Trophoblast cell (in vitro differentiated cells and primary cell): Measurements from ENCODE around the gene ANKMY1.

Experiments used
- DNase-seq, 2 donors: peaks; one replicate each; pipeline ENCODE4 v3.0.0-alpha.2; 2016
- H2AFZ ChIP-seq: 2 replicates; pipeline ENCODE4 v1.6.1; 2013; ENCODE audit warnings: low read length, moderate library complexity, mild to moderate bottlenecking; ENCODE audit not compliant: insufficient read depth, poor library complexity
- H2AK5ac ChIP-seq: 2 replicates; pipeline ENCODE4 v1.6.1; 2013; ENCODE audit warnings: mild to moderate bottlenecking, low read length
- H2BK120ac ChIP-seq: 2 replicates; pipeline ENCODE4 v1.6.1; 2013; ENCODE audit warnings: low read length, mild to moderate bottlenecking, moderate library complexity; ENCODE audit not compliant: insufficient read depth, poor library complexity
- H2BK12ac ChIP-seq: 2 replicates; pipeline ENCODE4 v1.6.1; 2013; ENCODE audit warnings: mild to moderate bottlenecking, low read length, moderate library complexity
- H2BK5ac ChIP-seq: 2 replicates; pipeline ENCODE4 v1.6.1; 2013; ENCODE audit warnings: low read length, low read depth, moderate library complexity, mild to moderate bottlenecking; ENCODE audit not compliant: poor library complexity
- H3K14ac ChIP-seq: 2 replicates; pipeline ENCODE4 v1.6.1; 2013; ENCODE audit warnings: mild to moderate bottlenecking, low read length
- H3K18ac ChIP-seq: 2 replicates; pipeline ENCODE4 v1.6.1; 2013; ENCODE audit warnings: mild to moderate bottlenecking, low read length
- H3K23ac ChIP-seq: 2 replicates; pipeline ENCODE4 v1.6.1; 2013; ENCODE audit warnings: low read length
- H3K27ac ChIP-seq: 2 replicates; pipeline ENCODE4 v1.5.1; 2013; ENCODE audit warnings: low read depth, mild to moderate bottlenecking, inconsistent platforms, low read length, moderate library complexity
- H3K27me3 ChIP-seq: 2 replicates; pipeline ENCODE4 v1.6.1; 2013; ENCODE audit warnings: inconsistent platforms, mild to moderate bottlenecking, low read length, moderate library complexity; ENCODE audit not compliant: insufficient read depth
- H3K36me3 ChIP-seq, 2 experiments: 1 replicate in 1 of 2; 2 replicates in 1 of 2; pipeline ENCODE4 v1.6.1; 2013; ENCODE audit warnings: low read length in 2 of 2, mild to moderate bottlenecking in 2 of 2, moderate library complexity in 1 of 2; ENCODE audit not compliant: insufficient read depth in 2 of 2, control insufficient read depth in 1 of 2
- H3K4ac ChIP-seq: 2 replicates; pipeline ENCODE4 v1.6.1; 2013; ENCODE audit warnings: low read depth, mild to moderate bottlenecking, low read length, moderate library complexity
- H3K4me1 ChIP-seq, 2 experiments: 1 replicate in 1 of 2; 2 replicates in 1 of 2; pipeline ENCODE4 v1.6.1; 2013; ENCODE audit warnings: low read length in 2 of 2, mild to moderate bottlenecking in 2 of 2, moderate library complexity in 1 of 2; ENCODE audit not compliant: insufficient read depth in 2 of 2, control insufficient read depth in 1 of 2
- H3K4me2 ChIP-seq: 2 replicates; pipeline ENCODE4 v1.6.1; 2013; ENCODE audit warnings: inconsistent platforms, mild to moderate bottlenecking, low read length, moderate library complexity
- H3K4me3 ChIP-seq: 2 replicates; pipeline ENCODE4 v1.5.1; 2013; ENCODE audit warnings: mild to moderate bottlenecking, low read depth, low read length, inconsistent platforms
- H3K79me1 ChIP-seq: one replicate; pipeline ENCODE4 v1.6.1; 2013; ENCODE audit warnings: low read length
- H3K79me2 ChIP-seq: 2 replicates; pipeline ENCODE4 v1.6.1; 2013; ENCODE audit warnings: low read length, mild to moderate bottlenecking; ENCODE audit not compliant: control insufficient read depth, insufficient read depth, poor library complexity
- H3K9ac ChIP-seq: 2 replicates; pipeline ENCODE4 v1.6.1; 2013; ENCODE audit warnings: mild to moderate bottlenecking, low read length
- H3K9me3 ChIP-seq: 2 replicates; pipeline ENCODE4 v1.6.1; 2013; ENCODE audit warnings: low read depth, mild to moderate bottlenecking, control low read depth, inconsistent platforms, low read length; ENCODE audit not compliant: insufficient read depth
- H4K12ac ChIP-seq: 2 replicates; pipeline ENCODE4 v1.6.1; 2013; ENCODE audit warnings: low read depth, mild to moderate bottlenecking, low read length, moderate library complexity
- H4K8ac ChIP-seq: 2 replicates; pipeline ENCODE4 v1.6.1; 2013; ENCODE audit warnings: low read depth, mild to moderate bottlenecking, low read length, moderate library complexity
- H4K91ac ChIP-seq: one replicate; pipeline ENCODE4 v1.6.1; 2013; ENCODE audit warnings: low read depth, mild to moderate bottlenecking, low read length, moderate library complexity
- WGBS: extraction: QIAGEN DNeasy Blood & Tissue Kit; methylation state at CpG from one replicate; pipeline ENCODE4 v1.1.7; 2013; ENCODE audit warnings: missing lambda C conversion rate; ENCODE audit not compliant: insufficient read length, insufficient coverage; ENCODE audit errors: extremely low coverage; 5-methylcytosine and 5-hydroxymethylcytosine counted together

ANKMY1 gene

GRCh38 chr2:240538031-240538780, 19.6 kb downstream of the ANKMY1 start:
- Histone ChIP-seq H3K23ac (no peak overlapping the region), H3K36me3 (peaks cover 3 to 9% of the 10 kb centered on the region in 2 experiments), H3K79me2 (no peaks in the 10 kb centered on the region), H3K9me3 (peaks cover 12% of the 10 kb centered on the region), H3K14ac (no peak overlapping the region), H3K4me2 (no peak overlapping the region), H3K27me3 (no peaks in the 10 kb centered on the region), H4K8ac (no peak overlapping the region), H2BK12ac (no peak overlapping the region), H3K4me1 (no peaks in the 10 kb centered on the region), H2BK5ac (no peak overlapping the region), H4K12ac (no peak overlapping the region), H3K18ac (no peak overlapping the region), H3K79me1 (no peaks in the 10 kb centered on the region), H2BK120ac (no peak overlapping the region), H3K4me3 (no peak overlapping the region), H3K4ac (no peak overlapping the region), H2AFZ (no peak overlapping the region), H2AK5ac (no peak overlapping the region), H3K9ac (no peak overlapping the region), H3K27ac (no peak overlapping the region), H4K91ac (no peak overlapping the region)
- no peak for DNase-seq
- no CpG with 5 or more reads among the region's 43 CpGs for WGBS

GRCh38 chr2:240532031-240532775, 25.6 kb downstream of the ANKMY1 start:
- Histone ChIP-seq H2BK5ac (no peak overlapping the region), H4K91ac (no peak overlapping the region), H3K27ac (no peak overlapping the region), H3K4ac (no peak overlapping the region), H3K79me1 (no peaks in the 10 kb centered on the region), H3K9me3 (peaks cover 21% of the 10 kb centered on the region), H2AFZ (no peak overlapping the region), H3K79me2 (no peaks in the 10 kb centered on the region), H3K23ac (no peak overlapping the region), H3K14ac (no peak overlapping the region), H3K4me3 (no peak overlapping the region), H3K18ac (no peak overlapping the region), H2BK120ac (no peak overlapping the region), H2AK5ac (no peak overlapping the region), H3K9ac (no peak overlapping the region), H4K8ac (no peak overlapping the region), H3K4me1 (no peaks in the 10 kb centered on the region), H4K12ac (no peak overlapping the region), H2BK12ac (no peak overlapping the region), H3K4me2 (no peak overlapping the region), H3K27me3 (no peaks in the 10 kb centered on the region), H3K36me3 (peaks cover 5 to 6% of the 10 kb centered on the region in 2 experiments)
- WGBS = no CpG with 5 or more reads among the region's 1 CpG
- no peak for DNase-seq

GRCh38 chr2:240531038-240531437, 26.8 kb downstream of the ANKMY1 start:
- H3K27ac ChIP-seq = no peak overlapping the region
- H3K79me2 ChIP-seq = no peaks in the 10 kb centered on the region
- no peak overlapping the region for H4K91ac ChIP-seq
- H2AFZ ChIP-seq = no peak overlapping the region
- H2BK5ac ChIP-seq = no peak overlapping the region
- H3K23ac ChIP-seq = no peak overlapping the region
- H2AK5ac ChIP-seq = no peak overlapping the region
- no peak overlapping the region for H3K9ac ChIP-seq
- no peak overlapping the region for H3K14ac ChIP-seq
- peaks cover 28% of the 10 kb centered on the region for H3K9me3 ChIP-seq
- no peak overlapping the region for H2BK12ac ChIP-seq
- peaks cover 7 to 8% of the 10 kb centered on the region in 2 experiments for H3K36me3 ChIP-seq
- WGBS = no CpG with 5 or more reads among the region's 5 CpGs
- no peaks in the 10 kb centered on the region for H3K27me3 ChIP-seq
- no peaks in the 10 kb centered on the region for H3K79me1 ChIP-seq
- H3K4me2 ChIP-seq = no peak overlapping the region
- H3K4me3 ChIP-seq = no peak overlapping the region
- no peak overlapping the region for H3K18ac ChIP-seq
- H4K8ac ChIP-seq = no peak overlapping the region
- H2BK120ac ChIP-seq = no peak overlapping the region
- H3K4me1 ChIP-seq = no peaks in the 10 kb centered on the region
- no peak overlapping the region for H3K4ac ChIP-seq
- DNase-seq = no peak
- no peak overlapping the region for H4K12ac ChIP-seq

GRCh38 chr2:240530181-240530580, 27.6 kb downstream of the ANKMY1 start:
- Histone ChIP-seq H4K91ac (no peak overlapping the region), H3K9ac (no peak overlapping the region), H3K4me3 (no peak overlapping the region), H4K8ac (no peak overlapping the region), H2BK12ac (no peak overlapping the region), H2BK5ac (no peak overlapping the region), H3K4ac (no peak overlapping the region), H3K79me1 (no peaks in the 10 kb centered on the region), H2AK5ac (no peak overlapping the region), H3K36me3 (peaks cover 15 to 16% of the 10 kb centered on the region in 2 experiments), H3K14ac (no peak overlapping the region), H3K27ac (no peak overlapping the region), H3K27me3 (no peaks in the 10 kb centered on the region), H3K9me3 (peaks cover 36% of the 10 kb centered on the region), H3K79me2 (no peaks in the 10 kb centered on the region), H2BK120ac (no peak overlapping the region), H3K18ac (no peak overlapping the region), H2AFZ (no peak overlapping the region), H4K12ac (no peak overlapping the region), H3K23ac (no peak overlapping the region), H3K4me2 (no peak overlapping the region), H3K4me1 (no peaks in the 10 kb centered on the region)
- no peak for DNase-seq
- WGBS = no CpG with 5 or more reads among the region's 7 CpGs
